ENCODE results near the gene LYPD3. TPM values are rescaled to one million over a fixed set of nuclear protein-coding genes. Genes with fewer than 3 reads are reported as not detected.

Gene LYPD3
- total RNA-seq, 1 experiment from 2014 or later: not detected

DNA sequence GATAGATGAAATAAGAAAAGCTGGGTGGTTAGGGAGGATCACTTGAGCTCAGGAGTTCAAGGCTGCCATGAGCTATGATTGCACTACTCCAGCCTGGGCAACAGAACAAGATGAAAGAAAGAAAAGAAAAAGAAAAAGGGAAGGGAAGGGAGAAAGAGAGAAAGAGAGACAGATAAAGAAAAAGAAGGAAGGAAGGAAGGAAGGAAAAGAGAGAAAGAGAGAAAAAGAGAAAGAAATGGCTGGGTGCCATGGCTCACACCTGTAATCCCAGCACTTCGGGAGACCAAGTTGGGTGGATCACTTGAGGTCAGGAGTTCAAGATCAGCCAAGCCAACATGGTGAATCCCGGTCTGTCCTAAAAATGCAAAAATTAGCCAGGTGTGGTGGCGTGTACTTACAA is 29.6 kb downstream of the LYPD3 start:
- no peak for DNase-seq (ENCODE audit: low spot score)

GRCh38 chr19:43433689-43434088 is 31.7 kb downstream of the LYPD3 start:
- DNase-seq (ENCODE audit: low spot score): no peak

DNA sequence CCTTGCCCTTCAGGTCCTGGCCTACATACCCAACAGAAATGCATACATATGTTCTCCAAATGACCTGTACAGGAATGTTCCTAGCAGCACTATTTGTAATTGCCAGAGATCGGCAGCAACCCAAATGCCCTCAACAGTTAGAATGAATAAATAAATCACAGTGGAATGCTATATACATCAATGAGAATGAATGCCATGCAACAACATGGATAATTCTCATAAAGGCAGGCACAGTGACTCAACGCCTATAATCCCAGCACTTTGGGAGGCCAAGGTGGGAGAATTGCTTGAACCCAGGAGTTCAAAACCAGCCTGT is 32.1 kb downstream of the LYPD3 start:
- DNase-seq (ENCODE audit: low spot score): no peak

- no peak for DNase-seq (ENCODE audit: low spot score)
Measured at GRCh38 chr19:43430976-43431375, 34.4 kb downstream of the LYPD3 start.

DNA sequence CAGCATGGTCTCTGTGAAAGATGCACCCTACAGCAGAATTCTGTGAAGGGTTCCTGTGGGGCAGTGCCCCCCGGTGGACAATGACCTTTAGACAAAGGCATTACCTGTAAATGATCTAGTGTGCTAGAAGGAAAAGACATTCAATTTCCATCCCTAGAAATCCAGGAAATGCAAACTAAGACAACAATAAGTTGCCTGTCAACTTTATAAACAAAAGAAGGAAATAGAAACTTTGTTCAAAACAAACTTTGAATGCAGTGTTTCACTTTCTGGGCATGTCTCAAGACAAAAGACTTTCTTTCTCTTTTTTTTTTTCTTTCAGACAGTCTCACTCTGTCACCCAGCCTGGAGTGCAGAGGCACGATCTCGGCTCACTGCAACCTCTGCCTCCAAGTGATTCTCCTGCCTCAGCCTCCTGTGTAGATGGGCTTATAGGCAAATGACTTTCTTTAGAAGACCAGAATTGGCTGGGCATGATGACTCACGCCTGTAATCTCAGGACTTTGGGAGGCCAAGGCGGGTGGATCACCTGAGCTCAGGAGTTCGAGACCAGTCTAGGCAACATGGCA is 35.2 kb downstream of the LYPD3 start:
- no peak for DNase-seq (ENCODE audit: low spot score)

GRCh38 chr19:43429395-43429794 is 36.0 kb downstream of the LYPD3 start:
- DNase-seq (ENCODE audit: low spot score): no peak

GRCh38 chr19:43425567-43426392 is 39.6 kb downstream of the LYPD3 start:
- DNase-seq (ENCODE audit: low spot score): peak; percentile 46

DNA sequence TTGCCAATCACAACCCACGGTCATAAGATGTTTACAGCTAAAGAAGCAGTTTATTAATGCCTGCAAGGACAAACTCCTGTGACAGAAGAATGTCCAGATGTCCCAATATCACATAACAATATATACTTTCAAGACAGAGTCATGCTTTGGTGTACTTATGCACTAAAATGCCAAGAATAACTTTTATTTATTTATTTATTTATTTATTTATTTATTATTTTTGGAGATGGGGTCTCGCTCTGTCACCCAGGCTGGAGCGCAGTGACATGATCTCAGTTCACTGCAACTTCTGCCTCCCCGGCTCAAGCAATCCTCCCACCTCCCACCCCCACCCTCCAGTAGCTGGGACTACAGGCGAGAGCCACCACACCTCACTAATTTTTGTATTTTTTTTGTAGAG is 41.6 kb downstream of the LYPD3 start:
- DNase-seq (ENCODE audit: low spot score): no peak

DNA sequence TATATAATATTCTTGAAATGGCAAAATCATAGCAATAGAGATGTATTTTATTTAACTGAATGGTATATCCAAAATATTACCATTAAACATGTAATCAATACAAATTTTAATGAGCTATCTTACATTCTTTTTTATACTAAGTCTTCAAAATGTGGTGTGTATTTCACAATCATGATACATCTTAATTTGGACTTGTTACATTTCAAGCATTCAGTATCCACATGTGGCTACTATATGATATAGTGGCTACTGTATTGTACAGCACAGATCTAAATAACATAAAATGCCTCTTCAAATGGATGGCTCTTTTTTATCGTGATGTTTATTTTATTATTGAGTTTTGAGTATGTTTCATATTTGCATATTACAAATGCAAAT is 42.7 kb downstream of the LYPD3 start:
- DNase-seq (ENCODE audit: low spot score): no peak

GRCh38 chr19:43422000-43422688 is 43.3 kb downstream of the LYPD3 start:
- DNase-seq (ENCODE audit: low spot score): no peak

DNA sequence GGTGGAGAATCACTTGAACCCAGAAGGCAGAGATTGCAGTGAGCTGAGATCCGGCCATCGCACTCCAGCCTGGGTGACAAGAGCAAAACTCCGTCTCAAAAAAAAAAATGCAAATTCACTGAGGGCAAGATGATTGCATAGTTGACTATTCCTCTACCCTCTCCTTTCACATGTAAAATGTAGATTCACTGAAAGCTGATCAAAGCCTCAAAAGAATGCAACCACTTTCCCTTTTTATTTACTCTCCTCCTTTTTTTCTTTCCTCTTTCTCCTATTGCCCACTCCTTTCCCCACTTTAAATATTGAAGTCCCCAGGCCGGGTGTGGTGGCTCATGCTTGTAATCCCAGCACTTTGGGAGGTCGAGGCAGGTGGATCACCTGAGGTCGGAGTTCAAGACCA is 44.5 kb downstream of the LYPD3 start:
- DNase-seq (ENCODE audit: low spot score): no peak

DNA sequence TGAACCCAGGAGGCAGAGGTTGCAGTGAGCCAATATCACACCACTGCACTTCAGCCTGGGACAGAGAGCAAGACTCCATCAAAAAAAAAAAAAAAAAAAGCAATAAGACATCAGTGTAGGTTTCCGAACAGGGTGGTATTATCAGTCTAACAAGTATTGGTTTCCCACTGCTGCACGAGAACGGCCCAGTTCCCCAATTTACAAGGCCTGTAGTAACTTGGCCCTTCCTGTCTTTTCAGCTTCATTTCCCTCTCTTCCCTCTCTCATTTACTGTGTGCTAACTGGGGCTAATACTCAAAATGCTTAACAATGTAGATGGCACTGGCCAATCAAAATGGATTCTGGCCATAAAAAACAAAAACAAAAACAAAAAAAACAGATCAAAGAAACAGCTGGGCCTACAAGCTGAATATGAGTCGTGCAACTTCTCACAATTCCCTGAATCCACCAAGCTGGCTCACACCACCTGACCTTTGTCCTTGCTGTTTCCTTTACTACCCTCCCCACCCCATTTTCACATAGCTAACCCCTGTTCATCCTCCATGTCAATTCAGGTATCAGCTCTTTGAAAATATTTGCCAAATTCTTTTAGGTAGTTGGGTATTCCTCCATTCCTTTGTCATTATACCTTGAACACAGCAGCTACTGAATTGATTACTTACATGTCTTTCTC is 48.3 kb downstream of the LYPD3 start:
- no peak for DNase-seq (ENCODE audit: low spot score)

GRCh38 chr19:43414554-43414953 is 50.9 kb downstream of the LYPD3 start, which contains the start of gene TEX101:
TEX101 (plus strand) TSS chr19:43414890; CDS start chr19:43415920, 1,030 bp downstream.
- DNase-seq (ENCODE audit: low spot score): no peak

DNA sequence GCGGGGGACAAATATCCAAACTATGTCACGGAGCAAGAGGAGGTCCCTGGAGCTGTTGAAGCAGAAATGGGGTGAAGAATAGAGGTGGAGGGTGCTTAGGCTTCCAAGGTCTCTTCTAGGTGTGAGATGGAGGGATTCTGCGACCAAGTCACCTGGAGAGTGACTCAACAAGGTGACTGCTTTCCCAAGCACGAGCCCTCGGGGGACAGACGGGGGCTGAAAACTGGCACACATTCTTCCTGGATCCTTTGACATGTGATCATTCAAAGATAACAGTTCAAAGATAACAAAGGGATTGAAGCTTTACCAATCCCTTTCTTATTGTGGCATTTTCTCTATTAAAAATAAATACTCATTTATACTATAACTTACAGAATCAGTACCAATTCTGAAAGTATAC is 53.0 kb downstream of the LYPD3 start:
- DNase-seq (ENCODE audit: low spot score): no peak

Other genes starting within 250 kb of the LYPD3 start
- 2.1 and 3.6 TPM in 2 replicates for gene PSG9, start 196.1 kb downstream of the LYPD3 start, total RNA-seq (2014; rRNA removed; shearing (Covaris generic))
- gene CD177, start 111.9 kb downstream of the LYPD3 start, total RNA-seq (2014; rRNA removed; shearing (Covaris generic)): 0.67 and 0.78 TPM in 2 replicates
- not detected in 2 replicates for gene TEX101, start 50.7 kb downstream of the LYPD3 start, total RNA-seq (2014; rRNA removed; shearing (Covaris generic))
- 9.8 and 10.9 TPM in 2 replicates for gene PHLDB3, start 39.1 kb upstream of the LYPD3 start, total RNA-seq (2014; rRNA removed; shearing (Covaris generic))
- gene ETHE1, start 61.6 kb upstream of the LYPD3 start, total RNA-seq (2014; rRNA removed; shearing (Covaris generic)): 44.0 and 45.7 TPM in 2 replicates
- 0.62 TPM in 1 of 2 replicates, not detected in the other for gene ZNF575, start 67.6 kb upstream of the LYPD3 start, total RNA-seq (2014; rRNA removed; shearing (Covaris generic))
- 53.9 and 57.1 TPM in 2 replicates for gene XRCC1, start 109.9 kb upstream of the LYPD3 start, total RNA-seq (2014; rRNA removed; shearing (Covaris generic))
- 0.38 TPM in 1 of 2 replicates, not detected in the other for gene PINLYP, start 110.2 kb upstream of the LYPD3 start, total RNA-seq (2014; rRNA removed; shearing (Covaris generic))
- gene IRGQ, start 130.5 kb upstream of the LYPD3 start, total RNA-seq (2014; rRNA removed; shearing (Covaris generic)): 22.0 and 37.2 TPM in 2 replicates
- gene ZNF576, start 131.0 kb upstream of the LYPD3 start, total RNA-seq (2014; rRNA removed; shearing (Covaris generic)): 15.8 and 22.5 TPM in 2 replicates
- not detected in 2 replicates for gene SRRM5, start 146.5 kb upstream of the LYPD3 start, total RNA-seq (2014; rRNA removed; shearing (Covaris generic))
- 56.8 and 59.2 TPM in 2 replicates for gene ZNF428, start 154.0 kb upstream of the LYPD3 start, total RNA-seq (2014; rRNA removed; shearing (Covaris generic))
- gene CADM4, start 174.2 kb upstream of the LYPD3 start, total RNA-seq (2014; rRNA removed; shearing (Covaris generic)): 78.5 and 139 TPM in 2 replicates
- 159 and 160 TPM in 2 replicates for gene PLAUR, start 204.6 kb upstream of the LYPD3 start, total RNA-seq (2014; rRNA removed; shearing (Covaris generic))

All from A172 (cell line).